ENCODE data around the gene HTATIP2.

- TF ChIP-seq CTCF (IDR thresholded peaks at IDR 0.05; ENCODE audit: low read depth, low read length, missing input control) (no peak), ATF3 (IDR thresholded peaks at IDR 0.05) (no peak), EGR1 (IDR thresholded peaks at IDR 0.05; ENCODE audit: low read depth in 2 of 2) (no peak), HNF4G (IDR thresholded peaks at IDR 0.05) (no peak), YY1 (IDR thresholded peaks at IDR 0.05) (no peak), FOXA1 (IDR thresholded peaks at IDR 0.05) (no peak)
- TF ChIP-seq, protein P1, sequence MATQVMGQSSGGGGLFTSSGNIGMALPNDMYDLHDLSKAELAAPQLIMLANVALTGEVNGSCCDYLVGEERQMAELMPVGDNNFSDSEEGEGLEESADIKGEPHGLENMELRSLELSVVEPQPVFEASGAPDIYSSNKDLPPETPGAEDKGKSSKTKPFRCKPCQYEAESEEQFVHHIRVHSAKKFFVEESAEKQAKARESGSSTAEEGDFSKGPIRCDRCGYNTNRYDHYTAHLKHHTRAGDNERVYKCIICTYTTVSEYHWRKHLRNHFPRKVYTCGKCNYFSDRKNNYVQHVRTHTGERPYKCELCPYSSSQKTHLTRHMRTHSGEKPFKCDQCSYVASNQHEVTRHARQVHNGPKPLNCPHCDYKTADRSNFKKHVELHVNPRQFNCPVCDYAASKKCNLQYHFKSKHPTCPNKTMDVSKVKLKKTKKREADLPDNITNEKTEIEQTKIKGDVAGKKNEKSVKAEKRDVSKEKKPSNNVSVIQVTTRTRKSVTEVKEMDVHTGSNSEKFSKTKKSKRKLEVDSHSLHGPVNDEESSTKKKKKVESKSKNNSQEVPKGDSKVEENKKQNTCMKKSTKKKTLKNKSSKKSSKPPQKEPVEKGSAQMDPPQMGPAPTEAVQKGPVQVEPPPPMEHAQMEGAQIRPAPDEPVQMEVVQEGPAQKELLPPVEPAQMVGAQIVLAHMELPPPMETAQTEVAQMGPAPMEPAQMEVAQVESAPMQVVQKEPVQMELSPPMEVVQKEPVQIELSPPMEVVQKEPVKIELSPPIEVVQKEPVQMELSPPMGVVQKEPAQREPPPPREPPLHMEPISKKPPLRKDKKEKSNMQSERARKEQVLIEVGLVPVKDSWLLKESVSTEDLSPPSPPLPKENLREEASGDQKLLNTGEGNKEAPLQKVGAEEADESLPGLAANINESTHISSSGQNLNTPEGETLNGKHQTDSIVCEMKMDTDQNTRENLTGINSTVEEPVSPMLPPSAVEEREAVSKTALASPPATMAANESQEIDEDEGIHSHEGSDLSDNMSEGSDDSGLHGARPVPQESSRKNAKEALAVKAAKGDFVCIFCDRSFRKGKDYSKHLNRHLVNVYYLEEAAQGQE (IDR thresholded peaks at IDR 0.05), result no peak
Measured at GRCh38 chr11:20406484-20406883, 43.0 kb downstream of the HTATIP2 start.
